ENCODE results near the gene FBN3.

FBN3 gene

GRCh38 chr19:8148410-8149260, 757 bp downstream of the FBN3 start:
- no peak for DNase-seq (ENCODE audit: low read depth)

DNA sequence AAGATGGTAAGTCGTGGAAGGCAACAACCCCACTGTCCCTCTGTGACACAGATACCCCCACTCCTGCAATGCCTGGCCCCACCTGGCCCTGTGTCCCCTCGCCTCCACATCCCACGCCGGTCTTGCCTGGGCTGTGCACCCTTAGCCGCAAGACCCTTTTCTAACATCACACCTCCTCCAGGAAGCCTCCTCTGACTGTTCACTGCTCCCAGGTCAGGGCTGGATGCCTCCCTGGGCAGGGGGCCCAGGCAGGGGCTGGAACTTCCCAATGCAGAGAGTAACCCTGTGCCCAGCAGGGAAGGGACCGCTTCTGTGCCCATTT, 1.3 kb downstream of the FBN3 start:
- no peak for DNase-seq (ENCODE audit: low read depth)

- no peak for DNase-seq (ENCODE audit: low read depth)
Observed at GRCh38 chr19:8147582-8147978, 1.8 kb downstream of the FBN3 start.

DNA sequence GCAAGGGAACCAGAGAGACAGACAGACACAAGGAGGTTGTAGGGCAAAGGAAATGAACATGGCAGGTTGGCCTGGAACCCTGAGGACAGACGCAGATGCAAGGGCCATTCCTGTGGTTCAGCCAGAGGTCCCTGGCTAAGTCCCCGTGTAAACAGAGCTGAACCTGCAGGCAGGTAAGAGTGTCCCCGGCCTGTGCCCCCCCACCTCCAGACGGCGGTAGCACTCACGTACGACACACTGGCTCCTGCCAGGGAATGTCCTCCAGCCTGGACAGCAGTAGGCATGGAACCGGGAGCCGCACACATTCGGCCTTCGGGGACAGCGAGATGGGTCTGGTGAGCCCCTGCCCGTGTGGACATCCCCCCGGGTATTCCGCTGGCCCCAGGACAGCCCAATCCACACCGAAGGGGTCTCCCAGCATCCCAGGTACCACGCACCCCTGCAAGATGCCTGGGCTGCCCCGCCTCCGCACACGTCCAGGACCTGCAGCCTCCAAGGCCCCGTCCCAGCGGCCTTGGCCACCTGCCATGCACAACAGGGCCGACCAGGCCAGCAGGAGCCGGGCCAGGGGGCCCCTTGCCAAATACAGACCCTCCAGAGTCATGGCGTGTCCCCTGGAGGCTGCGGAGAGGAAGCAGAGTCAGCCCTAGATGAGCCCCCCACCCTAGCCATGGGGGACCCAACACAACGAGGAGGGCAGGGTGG, 2.4 kb downstream of the FBN3 start:
- no peak for DNase-seq (ENCODE audit: low read depth)

DNA sequence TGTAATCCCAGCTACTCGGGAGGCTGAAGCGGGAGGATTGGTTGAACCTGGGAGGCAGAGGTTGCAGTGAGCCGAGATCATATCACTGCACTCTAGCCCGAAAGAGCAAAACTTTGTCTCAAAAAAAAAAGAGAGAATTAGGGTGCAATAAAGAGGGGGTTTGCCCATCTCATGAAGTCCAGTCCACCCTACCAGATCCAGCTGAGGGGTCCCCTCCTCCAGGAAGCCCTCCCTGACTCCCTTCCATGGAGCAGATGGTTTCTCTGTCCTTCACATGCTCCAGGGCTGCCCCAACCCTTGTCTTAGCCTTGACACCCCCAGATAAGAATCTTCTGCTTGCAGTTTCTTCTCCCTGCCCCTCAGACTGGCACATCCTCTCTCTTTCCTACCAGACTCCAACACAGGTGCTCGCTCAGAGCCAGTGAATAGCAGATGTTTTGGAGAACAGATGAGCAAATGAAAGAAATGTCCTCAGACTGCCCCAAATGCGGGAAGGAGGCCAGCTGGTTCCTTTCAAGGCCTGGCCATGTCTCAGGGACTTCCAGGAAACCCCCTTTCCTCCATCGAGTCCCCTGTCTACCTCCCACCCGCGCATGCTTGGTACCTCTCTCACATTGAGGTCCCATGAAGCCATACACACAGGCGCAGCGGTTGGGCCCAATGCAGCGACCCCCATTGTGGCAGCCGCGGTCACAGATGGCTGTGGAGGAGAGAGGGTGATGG, 5.0 kb downstream of the FBN3 start:
- no peak for DNase-seq (ENCODE audit: low read depth)

DNA sequence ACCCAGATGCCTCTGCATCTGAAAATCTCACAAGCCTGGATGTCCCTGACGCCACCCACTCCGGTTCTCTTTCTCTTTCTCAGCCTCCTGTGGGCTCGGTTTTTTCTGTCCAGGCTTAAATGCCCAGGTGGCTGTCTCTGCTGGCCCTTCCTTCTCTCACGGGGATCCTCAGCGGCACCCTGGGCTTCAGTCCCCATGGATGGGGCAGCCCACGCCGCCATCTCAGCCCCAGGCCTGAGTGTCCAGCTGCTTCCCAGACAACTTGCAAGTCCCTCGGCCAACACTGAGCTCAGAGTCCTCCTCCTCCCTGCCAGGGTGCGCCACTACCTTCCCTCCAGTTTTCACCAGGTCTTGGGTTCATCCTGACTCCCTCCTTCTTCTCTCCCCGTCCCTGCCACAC, 6.4 kb downstream of the FBN3 start:
- no peak for DNase-seq (ENCODE audit: low read depth)

DNA sequence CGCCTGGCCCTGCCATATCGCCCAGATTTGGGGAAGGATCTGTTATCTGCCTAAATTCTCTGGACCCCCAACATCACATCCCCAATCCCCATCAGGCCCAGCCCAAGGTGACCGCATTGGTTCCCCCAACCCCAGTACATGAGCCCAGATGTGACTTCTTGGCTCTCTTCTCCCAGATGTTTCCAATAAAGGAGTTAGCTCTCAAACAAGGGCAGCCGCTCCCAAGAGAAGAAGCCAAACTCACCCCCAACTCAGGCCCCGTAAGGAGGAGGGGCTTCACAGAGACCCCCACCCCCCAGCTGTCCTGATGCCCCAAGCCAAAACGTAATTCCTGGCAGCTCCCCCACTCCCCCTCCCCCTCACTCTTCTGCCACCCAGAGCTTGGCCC, 6.9 kb downstream of the FBN3 start:
- DNase-seq (ENCODE audit: low read depth), result no peak

DNA sequence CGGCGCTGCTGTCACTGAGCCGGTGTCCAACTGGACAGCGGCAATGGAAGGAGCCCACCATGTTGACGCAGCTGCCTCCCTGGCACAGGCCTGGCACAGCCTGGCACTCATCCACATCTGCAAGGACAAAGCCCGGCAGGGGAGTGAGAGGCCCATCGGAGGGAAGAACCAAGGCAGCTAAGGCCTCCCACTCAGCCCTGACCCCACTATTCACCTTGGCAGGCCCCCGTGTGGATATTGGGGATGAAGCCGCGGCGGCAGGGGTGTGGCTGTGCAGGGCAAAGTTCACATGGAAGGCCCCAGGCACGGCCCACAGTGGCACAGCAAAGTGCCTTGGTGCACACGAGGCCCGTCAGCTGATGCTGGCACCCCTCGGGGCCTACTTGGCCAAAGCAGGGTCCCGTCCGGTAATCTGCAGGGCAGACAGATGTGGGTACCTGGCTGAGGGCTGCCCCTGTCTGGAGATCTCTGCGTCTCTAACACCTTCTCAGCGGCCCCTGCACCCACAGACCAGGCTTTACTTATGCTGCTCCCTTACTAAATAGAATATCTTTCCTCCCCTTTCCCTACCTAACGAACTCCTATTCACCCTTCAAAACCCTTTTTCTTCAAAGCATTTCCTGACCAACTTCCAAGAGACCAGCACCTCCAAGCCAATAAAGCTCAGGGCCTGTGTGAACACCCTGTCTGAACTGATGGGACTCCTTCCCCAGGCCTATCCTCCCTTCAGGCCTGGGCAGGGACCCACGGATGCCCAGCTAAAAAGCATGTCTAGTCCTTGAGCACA, 7.5 kb downstream of the FBN3 start:
- DNase-seq (ENCODE audit: low read depth), result no peak

GRCh38 chr19:8138201-8138600, 11.2 kb downstream of the FBN3 start:
- DNase-seq (ENCODE audit: low read depth), result no peak

GRCh38 chr19:8137425-8137824, 12.0 kb downstream of the FBN3 start:
- DNase-seq (ENCODE audit: low read depth), result no peak

- no peak for DNase-seq (ENCODE audit: low read depth)
Observed at GRCh38 chr19:8135946-8136618, 13.3 kb downstream of the FBN3 start.

- DNase-seq (ENCODE audit: low read depth), result no peak
Observed at GRCh38 chr19:8132858-8133458, 16.4 kb downstream of the FBN3 start.

GRCh38 chr19:8131517-8131916, 17.9 kb downstream of the FBN3 start:
- DNase-seq (ENCODE audit: low read depth), result no peak

GRCh38 chr19:8129061-8129618, 20.3 kb downstream of the FBN3 start:
- DNase-seq (ENCODE audit: low read depth), result no peak

DNA sequence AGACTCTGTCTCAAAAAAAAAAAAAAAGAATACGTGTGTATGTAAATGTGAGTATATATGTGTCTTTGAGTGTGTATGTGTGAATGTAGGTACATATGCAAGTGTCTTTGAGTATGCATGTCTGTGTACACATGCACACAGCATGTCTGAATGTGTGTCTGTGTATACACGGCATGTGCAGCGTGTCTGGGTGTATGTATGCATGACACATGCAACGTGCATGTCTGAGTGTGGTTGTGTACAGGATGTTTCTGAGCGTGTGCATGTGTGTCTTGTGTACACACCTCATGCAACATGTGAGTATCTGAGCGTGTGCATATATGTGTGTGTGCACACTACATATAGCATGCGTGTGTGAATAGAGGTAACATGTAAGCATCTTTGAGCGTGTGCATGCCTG, 20.8 kb downstream of the FBN3 start:
- DNase-seq (ENCODE audit: low read depth), result no peak

DNA sequence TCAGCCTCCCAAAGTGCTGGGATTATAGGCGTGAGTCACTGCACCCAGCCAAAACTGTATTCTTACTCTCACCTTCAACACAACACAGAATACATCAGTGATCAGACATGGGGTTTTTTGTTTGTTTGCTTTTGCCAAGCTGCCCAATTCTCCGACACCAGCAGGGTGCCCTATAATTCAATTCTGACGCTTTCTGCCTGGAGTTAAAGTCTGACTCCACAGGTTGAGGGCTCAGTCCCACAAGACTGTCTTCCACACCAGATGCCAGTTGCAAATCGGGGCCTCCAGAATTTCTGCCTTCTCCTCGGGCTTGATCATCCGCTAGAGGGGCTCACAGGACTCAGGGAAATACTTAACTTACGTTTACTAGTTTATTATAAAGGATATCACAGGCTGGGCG, 22.1 kb downstream of the FBN3 start:
- DNase-seq (ENCODE audit: low read depth), result no peak

DNA sequence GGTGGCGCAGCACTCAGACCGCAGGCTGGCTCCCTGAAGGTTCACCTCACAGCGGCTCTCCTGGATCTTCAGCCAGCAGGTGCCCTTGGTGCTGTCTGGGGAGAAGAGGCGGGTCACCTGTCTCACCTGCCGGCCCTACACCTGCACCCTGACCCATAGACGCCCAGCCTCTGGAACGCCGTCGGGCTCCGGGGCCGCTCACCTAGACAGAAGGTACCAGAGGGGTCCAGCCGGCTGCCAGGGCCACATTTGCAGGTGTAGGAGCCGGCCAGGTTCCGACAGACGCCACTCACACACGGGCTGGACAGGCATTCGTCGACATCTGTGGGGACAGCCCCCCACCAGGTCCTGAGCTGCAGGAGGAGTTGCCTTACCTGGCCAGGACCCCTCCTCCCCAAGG, 22.9 kb downstream of the FBN3 start:
- no peak for DNase-seq (ENCODE audit: low read depth)

- no peak for DNase-seq (ENCODE audit: low read depth)
Observed at GRCh38 chr19:8126008-8126407, 23.4 kb downstream of the FBN3 start.

DNA sequence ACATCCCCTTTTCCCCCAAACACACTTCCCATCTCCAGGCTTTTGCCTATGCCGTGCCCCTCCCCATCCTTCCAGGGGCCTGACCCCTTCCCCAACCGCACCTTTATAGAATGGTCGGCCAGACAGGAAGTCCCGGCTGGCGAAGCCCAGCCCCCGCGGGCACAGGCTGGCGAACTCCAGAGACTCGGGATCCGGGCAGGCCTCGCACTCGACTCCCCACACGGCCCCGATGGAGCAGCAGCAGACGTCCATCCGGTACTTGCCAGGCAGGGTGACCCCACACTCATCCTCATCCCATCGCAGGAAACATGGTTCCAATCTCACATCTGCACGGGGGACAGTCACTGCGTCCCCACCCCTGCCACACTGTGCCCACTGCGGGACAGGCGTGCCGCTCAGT, 25.7 kb downstream of the FBN3 start:
- no peak for DNase-seq (ENCODE audit: low read depth)

- DNase-seq (ENCODE audit: low read depth), result no peak
Observed at GRCh38 chr19:8120636-8121480, 28.5 kb downstream of the FBN3 start.

Measured in ELR (cell line).